Measurements from ENCODE around the gene LHPP.
"Not testable (repeated sequence)": the region's sequence is repeated elsewhere in the genome, so short reads cannot be mapped to it uniquely, and the experiment has no call there.

LHPP gene

DNA sequence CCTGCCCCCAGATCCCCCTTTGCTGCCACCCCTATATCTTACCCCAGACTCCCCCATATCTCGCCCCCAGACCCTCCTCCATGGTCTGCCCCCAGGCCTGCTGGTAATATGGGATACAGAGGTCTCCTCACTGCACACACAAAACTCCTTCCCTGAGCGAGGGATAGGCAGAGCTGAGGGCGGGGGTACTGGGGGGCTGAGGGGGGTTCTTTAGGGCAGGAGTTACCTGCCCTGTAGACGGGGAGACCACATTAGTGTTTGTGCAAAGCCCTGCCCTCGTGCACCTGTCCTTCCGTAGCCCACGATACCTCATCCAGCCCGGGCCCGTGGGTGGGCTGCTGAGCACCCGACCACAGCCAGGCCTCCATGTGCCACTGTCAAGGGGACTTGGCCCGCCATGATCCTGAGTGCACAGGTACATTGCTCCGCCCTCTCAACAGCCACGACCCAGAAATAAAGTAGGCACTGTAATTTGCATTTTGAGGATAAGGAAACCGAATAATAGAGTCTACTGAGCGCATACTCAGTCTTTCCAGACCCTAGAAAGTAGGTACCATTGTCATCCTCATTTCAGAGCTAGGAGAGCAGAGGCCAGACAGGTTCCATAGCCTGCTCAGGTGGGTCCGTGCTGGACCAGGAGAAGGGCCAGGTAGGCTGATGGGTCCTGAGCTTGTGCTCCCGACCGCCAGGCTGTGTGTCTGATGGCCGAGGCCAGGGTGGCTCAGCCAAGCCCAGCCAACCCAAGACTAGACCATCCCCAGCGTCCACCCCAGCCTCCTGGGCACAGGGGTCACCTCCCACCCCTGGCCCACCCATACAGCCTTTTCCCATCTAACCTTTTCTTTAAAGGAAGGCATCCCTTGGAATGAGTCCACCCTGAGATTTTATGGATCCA, 115.2 kb downstream of the LHPP start:
- no peak for FAIRE-seq

DNA sequence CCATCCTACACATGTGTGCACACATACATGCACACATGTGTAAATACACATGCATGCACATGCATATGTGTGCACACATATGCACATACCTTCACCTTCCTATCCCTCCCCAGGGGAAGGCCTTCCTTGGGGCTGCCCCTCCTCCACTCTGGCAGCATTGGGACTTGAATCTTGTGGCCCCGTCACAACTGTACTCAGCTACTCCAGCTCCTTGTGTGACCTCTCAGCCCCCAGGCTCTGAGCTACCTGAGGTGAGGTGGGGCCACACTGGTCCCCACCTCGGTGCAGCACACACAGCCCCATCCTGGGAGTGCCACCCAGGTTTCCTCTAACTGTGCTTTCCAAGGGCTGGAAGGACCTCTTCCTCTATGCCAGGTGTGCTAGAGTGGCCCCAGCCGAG, 116.0 kb downstream of the LHPP start:
- FAIRE-seq: no peak

DNA sequence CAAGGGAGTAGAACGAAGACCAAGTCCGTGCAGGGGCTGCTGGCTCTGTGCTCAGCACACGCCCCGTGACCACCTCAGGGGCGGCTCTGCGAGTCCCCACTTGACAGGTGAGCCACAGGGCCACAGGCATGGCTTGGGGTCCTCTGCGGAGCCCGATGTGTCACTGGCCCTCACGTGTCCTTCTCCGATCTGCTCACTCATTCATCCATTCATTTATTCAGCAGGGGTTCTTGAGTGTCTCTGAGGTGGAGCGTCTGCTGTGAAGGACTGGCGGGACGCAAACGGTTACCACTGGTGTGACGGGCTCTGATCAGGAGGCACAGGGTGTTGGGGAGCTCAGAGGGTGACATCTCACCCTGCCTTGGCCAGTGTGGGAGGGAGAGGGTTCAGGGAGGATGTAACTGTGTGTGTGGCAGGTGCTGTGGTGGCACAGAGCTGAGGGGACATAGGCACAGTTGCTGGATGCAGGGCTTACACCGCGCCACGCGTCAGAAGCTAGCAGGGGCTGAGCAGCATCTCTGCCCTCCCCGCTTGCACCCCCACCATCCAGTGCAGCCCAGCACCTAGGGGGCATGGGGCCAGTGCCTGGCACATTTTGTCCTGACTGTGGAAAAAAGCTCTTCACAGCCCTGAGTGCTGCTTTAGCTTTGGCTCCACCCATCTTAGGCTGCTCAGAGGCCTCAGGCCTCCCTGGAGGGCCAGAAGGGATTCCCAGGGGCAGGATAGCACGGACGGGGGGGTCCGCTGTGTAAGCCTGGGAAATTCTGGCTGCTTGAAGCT, 116.8 kb downstream of the LHPP start:
- FAIRE-seq: no peak

GRCh38 chr10:124579011-124579399, 117.4 kb downstream of the LHPP start:
- FAIRE-seq: no peak

GRCh38 chr10:124586142-124586541, 124.5 kb downstream of the LHPP start:
- FAIRE-seq: no peak

GRCh38 chr10:124587811-124588211, 126.2 kb downstream of the LHPP start:
- no peak for FAIRE-seq

GRCh38 chr10:124588341-124588735, 126.7 kb downstream of the LHPP start:
- not testable (repeated sequence) for FAIRE-seq

GRCh38 chr10:124588736-124589490, 127.3 kb downstream of the LHPP start:
- no peak for FAIRE-seq

- FAIRE-seq: no peak
Observed at GRCh38 chr10:124589491-124590041, 127.9 kb downstream of the LHPP start.

DNA sequence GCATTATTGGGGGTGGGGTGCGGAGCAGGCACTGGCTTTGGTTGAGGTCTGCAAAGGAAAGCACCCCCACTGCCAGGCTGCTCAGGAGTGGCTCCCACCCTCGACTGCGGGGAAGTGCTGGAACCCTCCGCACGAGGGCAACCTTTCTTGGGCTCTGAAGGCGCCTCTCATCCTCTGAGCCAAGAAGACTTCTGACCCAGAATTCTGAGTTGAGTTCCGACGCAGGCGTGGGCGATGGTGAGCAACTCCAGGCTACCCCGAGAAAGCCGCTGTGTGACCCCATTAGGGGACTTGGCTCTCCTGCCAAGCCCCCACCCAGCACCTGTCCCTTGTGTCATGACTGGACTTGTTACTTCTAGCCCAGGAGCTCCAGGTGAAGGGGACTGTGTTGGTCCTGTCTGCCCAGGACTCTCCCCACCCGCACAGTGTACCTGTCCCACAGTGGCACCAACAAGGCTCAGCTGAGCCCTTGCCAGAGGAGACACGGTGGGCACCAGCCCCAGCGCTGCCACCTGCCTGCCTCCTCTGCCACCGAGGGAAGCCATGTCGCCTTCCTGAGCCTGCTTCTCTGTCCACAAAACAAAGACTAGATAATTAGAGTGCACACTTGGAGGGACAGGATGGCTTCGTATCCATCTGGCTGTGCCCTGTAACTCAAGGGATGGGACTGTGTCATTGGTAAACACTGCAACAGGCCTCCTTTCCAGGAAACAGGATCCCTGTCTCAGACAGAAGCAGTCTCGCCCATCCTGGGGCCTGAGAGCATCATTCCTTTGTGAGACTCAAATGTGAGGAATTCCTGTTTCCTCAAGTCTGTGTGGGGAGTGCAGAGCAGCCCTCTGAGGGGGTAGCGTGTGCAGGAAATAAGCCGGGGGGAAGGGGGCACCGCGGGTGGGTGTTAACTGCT, 128.8 kb downstream of the LHPP start:
- no peak for FAIRE-seq

DNA sequence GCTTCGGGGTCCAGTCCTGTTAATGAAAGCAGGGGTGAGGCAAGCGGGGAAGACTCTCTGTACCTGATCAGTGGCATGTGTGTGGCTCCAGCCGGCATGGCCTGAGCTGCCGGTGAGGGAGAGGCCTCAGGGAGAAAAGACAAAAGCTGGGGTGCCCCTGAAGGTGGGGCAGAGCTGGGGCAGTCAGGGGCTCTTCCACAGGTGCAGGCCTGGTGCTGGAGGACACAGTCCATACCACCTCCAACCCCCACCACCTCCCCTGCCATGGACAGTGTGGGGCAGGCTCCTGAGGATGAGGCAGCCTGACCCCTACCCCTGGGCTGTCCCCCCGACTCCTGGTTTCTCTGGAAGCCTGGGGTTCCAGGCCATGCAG, 129.5 kb downstream of the LHPP start:
- FAIRE-seq: no peak

DNA sequence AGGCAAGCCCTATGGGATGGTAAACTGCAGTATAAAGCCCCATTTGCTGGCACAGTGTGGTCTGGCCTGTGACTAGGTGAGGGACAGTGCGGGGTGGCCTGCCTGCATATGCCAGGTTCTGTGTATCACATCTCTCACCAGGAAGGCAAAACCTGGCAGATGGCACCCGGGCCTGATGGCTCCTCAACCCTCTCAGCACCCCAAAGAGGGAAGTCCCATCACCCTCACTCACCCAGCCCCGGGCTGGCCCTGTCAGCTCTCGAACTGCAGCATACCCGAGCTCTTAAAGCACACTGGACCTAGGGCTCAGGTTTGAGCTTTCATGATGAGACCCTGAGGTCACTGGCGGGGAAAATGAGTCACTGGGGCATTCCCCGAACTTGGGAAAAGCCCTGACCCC, 130.5 kb downstream of the LHPP start:
- FAIRE-seq: no peak

DNA sequence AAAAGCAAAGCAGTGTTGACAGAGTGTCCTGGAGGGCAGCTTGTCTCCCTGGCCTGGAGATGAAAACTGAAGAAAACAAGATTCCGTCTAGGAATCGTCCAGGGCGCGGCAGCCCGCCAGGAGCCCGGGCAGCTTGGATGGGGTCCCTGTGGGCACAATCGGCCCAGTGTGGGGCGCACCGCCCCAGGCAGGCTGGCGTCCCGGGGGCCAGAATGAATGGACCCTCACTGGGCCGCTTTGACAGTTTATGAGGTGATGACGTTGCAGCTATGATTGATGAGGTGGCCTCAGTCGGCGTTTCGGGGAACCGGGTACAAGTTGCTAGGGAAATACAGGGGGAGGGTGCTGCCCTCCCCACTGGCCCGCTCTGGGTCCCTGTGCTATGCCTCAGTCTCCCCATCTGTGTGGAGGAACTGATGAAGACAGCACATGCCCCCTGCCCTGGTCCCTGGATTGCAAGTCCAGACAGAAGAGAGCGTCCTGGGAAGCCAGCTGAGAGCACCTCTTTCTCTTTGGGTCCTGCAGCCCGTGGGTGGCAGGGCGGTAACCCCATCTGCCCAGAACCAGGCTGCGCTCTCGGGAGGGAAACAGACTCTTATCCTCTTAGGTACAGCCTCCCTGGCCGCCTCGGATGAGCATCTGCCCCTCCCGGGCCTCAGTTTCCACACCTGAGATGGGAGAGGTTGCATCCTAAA, 131.3 kb downstream of the LHPP start:
- no peak for FAIRE-seq

GRCh38 chr10:124593431-124593985, 131.9 kb downstream of the LHPP start:
- no peak for FAIRE-seq

GRCh38 chr10:124594240-124594639, 132.6 kb downstream of the LHPP start:
- FAIRE-seq: no peak

- FAIRE-seq: no peak
Observed at GRCh38 chr10:124595143-124595883, 133.7 kb downstream of the LHPP start.

DNA sequence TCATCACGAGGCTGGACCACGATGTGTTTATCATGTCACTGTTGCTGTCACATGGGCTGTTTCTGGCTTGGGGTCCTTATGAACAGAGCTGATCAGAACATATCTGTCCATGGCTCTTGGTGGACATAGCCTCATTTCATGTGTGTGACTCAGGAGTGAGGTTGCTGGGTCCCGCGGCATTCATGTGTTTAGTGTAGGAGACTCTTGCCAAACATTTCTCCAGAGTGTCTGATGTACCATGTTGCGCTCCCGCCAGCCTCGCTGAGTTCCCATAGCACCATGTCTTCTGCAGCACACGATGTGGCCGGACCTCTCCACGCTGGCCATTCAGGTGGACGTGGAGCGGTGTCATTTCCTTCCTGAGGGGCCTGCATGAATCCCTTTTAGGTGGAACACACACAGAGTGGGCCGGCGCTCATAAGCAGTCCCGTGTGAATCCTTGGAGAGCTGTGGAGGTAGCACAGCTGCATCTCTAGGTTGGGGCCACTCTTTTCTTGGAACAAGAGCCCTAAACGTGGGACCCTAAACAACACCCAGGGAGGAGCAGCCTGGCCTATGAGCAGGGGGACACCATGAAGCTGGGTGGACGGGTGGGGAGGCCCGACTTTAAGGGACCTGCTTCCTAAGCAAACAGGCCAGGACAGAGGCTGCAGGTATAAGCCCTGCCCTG, 134.6 kb downstream of the LHPP start:
- FAIRE-seq: no peak

GRCh38 chr10:124596962-124597845, 135.6 kb downstream of the LHPP start:
- no peak for FAIRE-seq

GRCh38 chr10:124597846-124598165, 136.2 kb downstream of the LHPP start:
- no peak for FAIRE-seq
